ENCODE data around the gene CYTH4. TPM values are rescaled to one million over a fixed set of nuclear protein-coding genes. Genes with fewer than 3 reads are reported as not detected.

CYTH4 gene
- total RNA-seq, 1 experiment from 2014 or later: 3.8 TPM

DNA sequence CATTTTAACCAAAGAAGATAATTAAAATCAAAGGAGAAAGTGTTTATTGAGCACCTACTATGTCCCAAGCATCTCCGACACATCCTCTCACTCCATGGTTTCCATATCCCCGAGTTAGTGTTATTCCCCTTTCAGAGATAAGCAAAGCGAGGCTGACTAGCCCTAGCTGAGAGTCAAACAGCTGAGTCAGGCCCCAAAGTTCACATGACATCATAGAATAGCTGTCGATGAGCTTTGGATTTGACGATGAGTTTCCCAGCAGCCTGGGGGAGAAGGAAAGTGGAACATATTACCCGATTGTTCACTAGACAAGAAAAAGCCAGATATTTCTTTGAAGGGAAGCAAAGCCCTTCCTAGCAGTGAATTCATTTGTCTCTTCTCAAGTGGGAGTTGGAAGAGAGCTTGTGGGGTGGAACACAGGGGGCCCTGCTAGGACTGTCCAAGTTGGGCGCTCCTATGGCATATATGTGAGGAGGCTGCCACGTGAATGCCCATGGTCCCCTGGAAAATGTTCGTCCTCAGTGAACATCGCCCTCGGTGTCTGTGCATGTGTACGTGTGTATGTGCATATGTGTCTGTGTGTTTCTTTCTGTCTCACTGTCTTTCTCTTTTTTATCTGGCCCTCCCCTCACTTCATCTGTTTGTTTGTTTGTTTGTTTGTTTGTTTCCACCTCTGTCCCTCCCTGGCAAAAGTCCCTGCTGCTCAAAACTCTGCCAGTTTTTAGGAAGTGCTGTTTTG lies 493 bp upstream of the CYTH4 start:
- H3K79me2 ChIP-seq (ENCODE audit: insufficient read depth, low read length): no peaks in the 10 kb centered on the region
- no peak for TF ChIP-seq ZFX (IDR thresholded peaks at IDR 0.05)
- TF ChIP-seq ELF1 (IDR thresholded peaks at IDR 0.05; ENCODE audit: borderline replicate concordance, low read depth): no peak
- TF ChIP-seq, protein P1, sequence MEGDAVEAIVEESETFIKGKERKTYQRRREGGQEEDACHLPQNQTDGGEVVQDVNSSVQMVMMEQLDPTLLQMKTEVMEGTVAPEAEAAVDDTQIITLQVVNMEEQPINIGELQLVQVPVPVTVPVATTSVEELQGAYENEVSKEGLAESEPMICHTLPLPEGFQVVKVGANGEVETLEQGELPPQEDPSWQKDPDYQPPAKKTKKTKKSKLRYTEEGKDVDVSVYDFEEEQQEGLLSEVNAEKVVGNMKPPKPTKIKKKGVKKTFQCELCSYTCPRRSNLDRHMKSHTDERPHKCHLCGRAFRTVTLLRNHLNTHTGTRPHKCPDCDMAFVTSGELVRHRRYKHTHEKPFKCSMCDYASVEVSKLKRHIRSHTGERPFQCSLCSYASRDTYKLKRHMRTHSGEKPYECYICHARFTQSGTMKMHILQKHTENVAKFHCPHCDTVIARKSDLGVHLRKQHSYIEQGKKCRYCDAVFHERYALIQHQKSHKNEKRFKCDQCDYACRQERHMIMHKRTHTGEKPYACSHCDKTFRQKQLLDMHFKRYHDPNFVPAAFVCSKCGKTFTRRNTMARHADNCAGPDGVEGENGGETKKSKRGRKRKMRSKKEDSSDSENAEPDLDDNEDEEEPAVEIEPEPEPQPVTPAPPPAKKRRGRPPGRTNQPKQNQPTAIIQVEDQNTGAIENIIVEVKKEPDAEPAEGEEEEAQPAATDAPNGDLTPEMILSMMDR (IDR thresholded peaks at IDR 0.05 in 2 of 3, conservative IDR thresholded peaks at IDR 0.05 in 1 of 3; ENCODE audit: borderline replicate concordance in 1 of 3, insufficient read depth in 1 of 3, low read depth in 2 of 3, low read length in 2 of 3): no peak
- no peak for TF ChIP-seq SIN3A (IDR thresholded peaks at IDR 0.05; ENCODE audit: low read depth)
- CTCF ChIA-PET: no interaction called here
- peak overlapping the region in 1 of 2 experiments; percentile 39; a peak in 3 of 4 replicates for H3K4me3 ChIP-seq (replicated peaks in 1 of 2; ENCODE audit: low read depth in 1 of 2, low read length in 2 of 2)
- RAD21 ChIA-PET (ENCODE audit: low non-redundant PET in 1 of 2, low total read pairs in 2 of 2, uncharacterized antibody in 2 of 2, unreplicated experiment in 2 of 2): interaction anchor here in 1 of 2 experiments (0.6 kb wide), 1 partner anchor 176 kb away, joined by 3 read pairs; no protein-coding TSS in a partner anchor
- H3K9me3 ChIP-seq (ENCODE audit: control insufficient read depth in 1 of 2, insufficient read depth in 1 of 2, low read depth in 1 of 2, low read length in 2 of 2): peaks cover 0 to 5% of the 10 kb centered on the region in 2 experiments; a peak in 1 of 4 replicates
- H3K4me1 ChIP-seq (ENCODE audit: control insufficient read depth in 1 of 2, insufficient read depth in 2 of 2, low read length in 2 of 2): peaks cover 15 to 30% of the 10 kb centered on the region in 2 experiments
- no peak for DNase-seq (ENCODE audit: low read depth, low spot score)
- H3K9me2 ChIP-seq (ENCODE audit: insufficient read depth): no peaks in the 10 kb centered on the region
- H2AFZ ChIP-seq (ENCODE audit: low read depth, low read length, poor library complexity, severe bottlenecking): no peak overlapping the region
- BruUV-seq (replicated peaks): no TSS peak
- H4K20me1 ChIP-seq (ENCODE audit: insufficient read depth): no peaks in the 10 kb centered on the region
- peak overlapping the region; percentile 19; the same call in 1 of the 2 replicates for H3K9ac ChIP-seq (ENCODE audit: low read length)
- no peaks in the 10 kb centered on the region for H3K27me3 ChIP-seq (ENCODE audit: insufficient read depth, low read length)
- peak overlapping the region; percentile 61 for H3K4me2 ChIP-seq (ENCODE audit: low read length)
- ATAC-seq: peak; percentile 28; the same call in 1 of the 2 replicates
- no peak overlapping the region; the same call in 1 of the 2 replicates for H3K27ac ChIP-seq (ENCODE audit: low read depth, low read length)
- POLR2A ChIA-PET: no interaction called here
- no peaks in the 10 kb centered on the region for H3K36me3 ChIP-seq (ENCODE audit: control insufficient read depth in 1 of 2, insufficient read depth in 2 of 2, low read length in 2 of 2)
- intact Hi-C loops (cut with micrococcal nuclease): no loop called here

DNA sequence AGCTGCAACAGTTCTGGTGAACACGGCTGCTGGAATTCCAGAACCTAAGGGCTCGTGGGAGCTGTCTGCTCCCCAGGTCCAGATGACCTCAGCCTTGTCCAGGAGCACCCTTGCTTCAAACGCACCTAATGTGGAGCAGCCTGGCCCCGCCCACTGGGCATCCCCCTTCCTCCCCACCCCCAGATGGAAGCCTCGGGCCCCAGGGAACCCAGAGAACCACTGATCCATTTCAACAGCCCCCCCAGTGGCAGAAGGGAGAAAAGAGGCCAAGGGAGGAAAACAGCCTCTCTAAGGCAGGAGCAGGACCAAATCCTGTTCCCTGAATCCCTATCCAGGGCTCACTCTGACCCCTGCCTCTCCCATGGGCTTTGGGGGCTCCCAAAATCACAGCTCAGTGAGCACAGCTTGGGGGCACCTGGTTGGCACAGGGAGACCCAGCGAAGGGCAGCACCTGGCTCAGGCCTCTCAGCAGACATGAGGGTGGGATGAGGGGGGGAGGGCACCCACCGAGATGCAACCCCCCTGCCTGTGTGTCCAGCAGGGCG lies 1.2 kb downstream of the CYTH4 start:
- Histone ChIP-seq H3K4me2 (ENCODE audit: low read length) (peak overlapping the region; percentile 61; the same call in 1 of the 2 replicates), H4K20me1 (ENCODE audit: insufficient read depth) (no peaks in the 10 kb centered on the region), H3K9me2 (ENCODE audit: insufficient read depth) (no peaks in the 10 kb centered on the region), H3K36me3 (ENCODE audit: control insufficient read depth in 1 of 2, insufficient read depth in 2 of 2, low read length in 2 of 2) (no peaks in the 10 kb centered on the region), H3K4me1 (ENCODE audit: control insufficient read depth in 1 of 2, insufficient read depth in 2 of 2, low read length in 2 of 2) (peaks cover 10 to 24% of the 10 kb centered on the region in 2 experiments), H3K9ac (ENCODE audit: low read length) (no peak overlapping the region), H3K27me3 (ENCODE audit: insufficient read depth, low read length) (no peaks in the 10 kb centered on the region), H3K4me3 (replicated peaks in 1 of 2; ENCODE audit: low read depth in 1 of 2, low read length in 2 of 2) (no peak overlapping the region), H2AFZ (ENCODE audit: low read depth, low read length, poor library complexity, severe bottlenecking) (no peak overlapping the region), H3K79me2 (ENCODE audit: insufficient read depth, low read length) (no peaks in the 10 kb centered on the region), H3K27ac (ENCODE audit: low read depth, low read length) (no peak overlapping the region), H3K9me3 (ENCODE audit: control insufficient read depth in 1 of 2, insufficient read depth in 1 of 2, low read depth in 1 of 2, low read length in 2 of 2) (peaks cover 0 to 5% of the 10 kb centered on the region in 2 experiments; a peak in 1 of 4 replicates)
- POLR2A ChIA-PET: interaction anchor here (0.7 kb wide), 1 partner anchor 170 kb away, joined by 6 read pairs; no protein-coding TSS in a partner anchor
- TF ChIP-seq EGR1 (IDR thresholded peaks at IDR 0.05; ENCODE audit: low read depth): no peak
- TF ChIP-seq, protein P2, sequence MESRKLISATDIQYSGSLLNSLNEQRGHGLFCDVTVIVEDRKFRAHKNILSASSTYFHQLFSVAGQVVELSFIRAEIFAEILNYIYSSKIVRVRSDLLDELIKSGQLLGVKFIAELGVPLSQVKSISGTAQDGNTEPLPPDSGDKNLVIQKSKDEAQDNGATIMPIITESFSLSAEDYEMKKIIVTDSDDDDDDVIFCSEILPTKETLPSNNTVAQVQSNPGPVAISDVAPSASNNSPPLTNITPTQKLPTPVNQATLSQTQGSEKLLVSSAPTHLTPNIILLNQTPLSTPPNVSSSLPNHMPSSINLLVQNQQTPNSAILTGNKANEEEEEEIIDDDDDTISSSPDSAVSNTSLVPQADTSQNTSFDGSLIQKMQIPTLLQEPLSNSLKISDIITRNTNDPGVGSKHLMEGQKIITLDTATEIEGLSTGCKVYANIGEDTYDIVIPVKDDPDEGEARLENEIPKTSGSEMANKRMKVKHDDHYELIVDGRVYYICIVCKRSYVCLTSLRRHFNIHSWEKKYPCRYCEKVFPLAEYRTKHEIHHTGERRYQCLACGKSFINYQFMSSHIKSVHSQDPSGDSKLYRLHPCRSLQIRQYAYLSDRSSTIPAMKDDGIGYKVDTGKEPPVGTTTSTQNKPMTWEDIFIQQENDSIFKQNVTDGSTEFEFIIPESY (IDR thresholded peaks at IDR 0.05; ENCODE audit: extremely low read depth, insufficient replicate concordance, low read length): no peak
- TF ChIP-seq, protein P1 (IDR thresholded peaks at IDR 0.05 in 2 of 3, conservative IDR thresholded peaks at IDR 0.05 in 1 of 3; ENCODE audit: borderline replicate concordance in 1 of 3, insufficient read depth in 1 of 3, low read depth in 2 of 3, low read length in 2 of 3): 0 out of 6 replicates have a peak, but pooled peaks of 2 of the 3 experiments have one; percentile 2 to 7
- DNase-seq (ENCODE audit: low read depth, low spot score) (no peak), ATAC-seq (0 out of 2 replicates have a peak, but pooled peaks have one; percentile 6)
- no TSS peak for BruUV-seq (replicated peaks)
- intact Hi-C loops (cut with micrococcal nuclease): no loop called here
- CTCF ChIA-PET: no interaction called here
- RAD21 ChIA-PET (ENCODE audit: low non-redundant PET in 1 of 2, low total read pairs in 2 of 2, uncharacterized antibody in 2 of 2, unreplicated experiment in 2 of 2): no interaction called here

All from HCT116 (cell line).